A549 (cell line): Measurements from ENCODE around the gene LGALS1. TPM values are rescaled to one million over a fixed set of nuclear protein-coding genes. Genes with fewer than 3 reads are reported as not detected.

ENCODE experiments used
- ELK1 ChIP-seq: fragments of 150-350 bp; IDR thresholded peaks from 2 replicates; pipeline ENCODE4 v1.6.1; 2014; ENCODE audit warnings: low read depth, mild to moderate bottlenecking, low read length
- FOXS1 ChIP-seq: fragments of 250-450 bp; sonication (Bioruptor Pico); IDR thresholded peaks from 2 replicates; pipeline ENCODE4 v1.5.0; 2020; ENCODE audit warnings: mild to moderate bottlenecking, moderate library complexity
- NR3C1 ChIP-seq: fragments of >200 bp; sonication (Bioruptor Twin); formaldehyde crosslinking; IDR thresholded peaks from 3 replicates; pipeline ENCODE4 v1.6.1; 2017
- SREBF2 ChIP-seq: fragments of 450-650 bp; IDR thresholded peaks from 2 replicates; pipeline ENCODE4 v1.6.1; 2014; ENCODE audit warnings: mild to moderate bottlenecking, moderate library complexity
- polyA plus RNA-seq, 4 experiments: library from polyadenylated mRNA; depleted of rRNA in 3 of 4; stranded (reverse); fragments of >200 nt; fragmentation: RNase III in 1 of 4; extraction: RNeasy Plus Mini Kit Qiagen cat#74134 plus additional on column Dnase treatment in 1 of 4; gene quantifications; 2 replicates in 3 of 4; 3 replicates in 1 of 4; pipeline ENCODE4 v1.2.3, GENCODE V29; 2011 to 2017
- small RNA-seq, 6 experiments: library from RNA; depleted of rRNA; stranded (forward); fragments of <200 nt; gene quantifications; one replicate each; pipeline ENCODE3, GENCODE V24; 2012

The LGALS1 gene
- polyA plus RNA-seq, 2 of the 4 experiments (the other 2 are of a cell fraction), result 584 to 1,477 TPM

GRCh38 chr22:37728620-37729019, 53.2 kb downstream of the LGALS1 start (continued):
- TF ChIP-seq NR3C1, result no peak
- no peak for TF ChIP-seq ELK1
- TF ChIP-seq FOXS1, result no peak
- TF ChIP-seq SREBF2, result no peak

Small RNAs within 50 kb of the gene (small RNA-seq; reads per million reads assigned to genes)
- 0 to 1.3 (median 0) reads per million in 6 experiments for gene RN7SL385P

Other genes with a start within 250 kb of the LGALS1 start
- gene ELFN2, start 248.2 kb upstream of the LGALS1 start, polyA plus RNA-seq (2011; rRNA removed), result 0.94 and 1.0 TPM in 2 replicates
- 7.5 to 9.6 TPM (median 8.1 TPM) in 3 replicates for gene ELFN2, start 248.2 kb upstream of the LGALS1 start, polyA plus RNA-seq (2017; fragmentation: RNase III; extraction: RNeasy Plus Mini Kit Qiagen cat#74134 plus additional on column Dnase treatment)
- gene MFNG, start 189.3 kb upstream of the LGALS1 start, polyA plus RNA-seq (2011; rRNA removed), result 1.2 and 2.0 TPM in 2 replicates
- 1.7 to 1.8 TPM (median 1.7 TPM) in 3 replicates for gene MFNG, start 189.3 kb upstream of the LGALS1 start, polyA plus RNA-seq (2017; fragmentation: RNase III; extraction: RNeasy Plus Mini Kit Qiagen cat#74134 plus additional on column Dnase treatment)
- 8.3 and 11.1 TPM in 2 replicates for gene CARD10, start 156.2 kb upstream of the LGALS1 start, polyA plus RNA-seq (2011; rRNA removed)
- 14.1 to 16.1 TPM (median 15.3 TPM) in 3 replicates for gene CARD10, start 156.2 kb upstream of the LGALS1 start, polyA plus RNA-seq (2017; fragmentation: RNase III; extraction: RNeasy Plus Mini Kit Qiagen cat#74134 plus additional on column Dnase treatment)
- 12.2 and 16.0 TPM in 2 replicates for gene CDC42EP1, start 115.2 kb upstream of the LGALS1 start, polyA plus RNA-seq (2011; rRNA removed)
- 20.2 to 21.5 TPM (median 20.3 TPM) in 3 replicates for gene CDC42EP1, start 115.2 kb upstream of the LGALS1 start, polyA plus RNA-seq (2017; fragmentation: RNase III; extraction: RNeasy Plus Mini Kit Qiagen cat#74134 plus additional on column Dnase treatment)
- gene LGALS2, start 95.5 kb upstream of the LGALS1 start, polyA plus RNA-seq (2011; rRNA removed), result 1.1 and 2.0 TPM in 2 replicates
- 0.45 to 0.75 TPM (median 0.63 TPM) in 3 replicates for gene LGALS2, start 95.5 kb upstream of the LGALS1 start, polyA plus RNA-seq (2017; fragmentation: RNase III; extraction: RNeasy Plus Mini Kit Qiagen cat#74134 plus additional on column Dnase treatment)
- 20.5 and 22.0 TPM in 2 replicates for gene GGA1, start 66.8 kb upstream of the LGALS1 start, polyA plus RNA-seq (2011; rRNA removed)
- gene GGA1, start 66.8 kb upstream of the LGALS1 start, polyA plus RNA-seq (2017; fragmentation: RNase III; extraction: RNeasy Plus Mini Kit Qiagen cat#74134 plus additional on column Dnase treatment), result 23.5 to 28.4 TPM (median 26.1 TPM) in 3 replicates
- 1.6 and 1.8 TPM in 2 replicates for gene SH3BP1, start 36.0 kb upstream of the LGALS1 start, polyA plus RNA-seq (2011; rRNA removed)
- gene SH3BP1, start 36.0 kb upstream of the LGALS1 start, polyA plus RNA-seq (2017; fragmentation: RNase III; extraction: RNeasy Plus Mini Kit Qiagen cat#74134 plus additional on column Dnase treatment), result 1.6 to 2.8 TPM (median 2.7 TPM) in 3 replicates
- 13.1 and 17.9 TPM in 2 replicates for gene PDXP, start 16.9 kb upstream of the LGALS1 start, polyA plus RNA-seq (2011; rRNA removed)
- 10.5 to 11.5 TPM (median 10.8 TPM) in 3 replicates for gene PDXP, start 16.9 kb upstream of the LGALS1 start, polyA plus RNA-seq (2017; fragmentation: RNase III; extraction: RNeasy Plus Mini Kit Qiagen cat#74134 plus additional on column Dnase treatment)
- gene NOL12, start 10.7 kb downstream of the LGALS1 start, polyA plus RNA-seq (2011; rRNA removed), result 13.6 and 23.0 TPM in 2 replicates
- gene NOL12, start 10.7 kb downstream of the LGALS1 start, polyA plus RNA-seq (2017; fragmentation: RNase III; extraction: RNeasy Plus Mini Kit Qiagen cat#74134 plus additional on column Dnase treatment), result 34.5 to 39.3 TPM (median 37.3 TPM) in 3 replicates
- gene TRIOBP, start 21.4 kb downstream of the LGALS1 start, polyA plus RNA-seq (2011; rRNA removed), result 15.7 and 32.6 TPM in 2 replicates
- 25.5 to 29.5 TPM (median 26.0 TPM) in 3 replicates for gene TRIOBP, start 21.4 kb downstream of the LGALS1 start, polyA plus RNA-seq (2017; fragmentation: RNase III; extraction: RNeasy Plus Mini Kit Qiagen cat#74134 plus additional on column Dnase treatment)
- 1.2 and 1.3 TPM in 2 replicates for gene GCAT, start 132.3 kb downstream of the LGALS1 start, polyA plus RNA-seq (2011; rRNA removed)
- 2.1 to 3.1 TPM (median 2.6 TPM) in 3 replicates for gene GCAT, start 132.3 kb downstream of the LGALS1 start, polyA plus RNA-seq (2017; fragmentation: RNase III; extraction: RNeasy Plus Mini Kit Qiagen cat#74134 plus additional on column Dnase treatment)
- not detected in 2 replicates for gene GALR3, start 147.7 kb downstream of the LGALS1 start, polyA plus RNA-seq (2011; rRNA removed)
- gene GALR3, start 147.7 kb downstream of the LGALS1 start, polyA plus RNA-seq (2017; fragmentation: RNase III; extraction: RNeasy Plus Mini Kit Qiagen cat#74134 plus additional on column Dnase treatment), result not detected in 3 replicates
- 13.2 and 15.2 TPM in 2 replicates for gene ANKRD54, start 168.7 kb downstream of the LGALS1 start, polyA plus RNA-seq (2011; rRNA removed)
- gene ANKRD54, start 168.7 kb downstream of the LGALS1 start, polyA plus RNA-seq (2017; fragmentation: RNase III; extraction: RNeasy Plus Mini Kit Qiagen cat#74134 plus additional on column Dnase treatment), result 19.3 to 21.8 TPM (median 21.1 TPM) in 3 replicates
- 423 and 493 TPM in 2 replicates for gene EIF3L, start 173.8 kb downstream of the LGALS1 start, polyA plus RNA-seq (2011; rRNA removed)
- 212 to 222 TPM (median 218 TPM) in 3 replicates for gene EIF3L, start 173.8 kb downstream of the LGALS1 start, polyA plus RNA-seq (2017; fragmentation: RNase III; extraction: RNeasy Plus Mini Kit Qiagen cat#74134 plus additional on column Dnase treatment)
- gene MICALL1, start 230.7 kb downstream of the LGALS1 start, polyA plus RNA-seq (2011; rRNA removed), result 10.4 and 11.1 TPM in 2 replicates
- 16.1 to 19.0 TPM (median 18.6 TPM) in 3 replicates for gene MICALL1, start 230.7 kb downstream of the LGALS1 start, polyA plus RNA-seq (2017; fragmentation: RNase III; extraction: RNeasy Plus Mini Kit Qiagen cat#74134 plus additional on column Dnase treatment)